Karpas-422 (cell line): ENCODE results near the gene RALY. TPM values are rescaled to one million over a fixed set of nuclear protein-coding genes. Genes with fewer than 3 reads are reported as not detected.
A peak's percentile ranks its signal among the peaks of the same experiment; 100 is the strongest.

Experiments
- DNase-seq: peaks from one replicate; pipeline ENCODE4 v3.0.0-alpha.2; 2015
- H2AFZ ChIP-seq: fragments of 200-600 bp; sonication (generic); 2 replicates; pipeline ENCODE4 v1.6.1; 2014; ENCODE audit warnings: antibody characterized with exemption, low read length, mixed read lengths
- H3K27ac ChIP-seq: fragments of 200-600 bp; sonication (generic); 2 replicates; pipeline ENCODE4 v1.5.1; 2014; ENCODE audit warnings: mild to moderate bottlenecking, low read length, moderate library complexity
- H3K27me3 ChIP-seq: fragments of 200-600 bp; sonication (generic); 2 replicates; pipeline ENCODE4 v1.6.1; 2014; ENCODE audit warnings: low read length, mixed read lengths
- H3K36me3 ChIP-seq: fragments of 200-600 bp; sonication (generic); 2 replicates; pipeline ENCODE4 v1.6.1; 2014; ENCODE audit warnings: low read length, mixed read lengths; ENCODE audit not compliant: insufficient read depth
- H3K4me1 ChIP-seq: fragments of 200-600 bp; sonication (generic); 2 replicates; pipeline ENCODE4 v1.6.1; 2014; ENCODE audit warnings: mild to moderate bottlenecking, low read length, mixed read lengths
- H3K4me2 ChIP-seq: fragments of 200-600 bp; sonication (generic); 2 replicates; pipeline ENCODE4 v1.6.1; 2014; ENCODE audit warnings: low read length, low read depth, mild to moderate bottlenecking; ENCODE audit not compliant: poor library complexity, severe bottlenecking
- H3K4me3 ChIP-seq: fragments of 200-600 bp; sonication (generic); 2 replicates; pipeline ENCODE4 v1.5.1; 2014; ENCODE audit warnings: mild to moderate bottlenecking, antibody characterized with exemption, low read length, mixed read lengths
- H3K79me2 ChIP-seq: fragments of 200-600 bp; sonication (generic); 2 replicates; pipeline ENCODE4 v1.6.1; 2014; ENCODE audit warnings: mild to moderate bottlenecking, low read length, mixed read lengths
- H3K9ac ChIP-seq: fragments of 200-600 bp; sonication (generic); 2 replicates; pipeline ENCODE4 v1.6.0; 2014; ENCODE audit warnings: low read length
- H3K9me2 ChIP-seq: fragments of 200-600 bp; sonication (generic), shearing (Covaris generic); replicated peaks from 2 replicates; pipeline ENCODE4 v1.6.0; 2014; ENCODE audit warnings: mild to moderate bottlenecking, low read length, moderate library complexity; ENCODE audit not compliant: insufficient read depth
- H3K9me3 ChIP-seq: fragments of 300-700, 200-600 bp; sonication (generic); 2 replicates; pipeline ENCODE4 v1.6.1; 2014; ENCODE audit warnings: low read length, mixed read lengths
- H4K20me1 ChIP-seq: fragments of 200-600 bp; sonication (generic); 2 replicates; pipeline ENCODE4 v1.6.1; 2014; ENCODE audit warnings: mild to moderate bottlenecking, antibody characterized with exemption, low read length, low read depth; ENCODE audit not compliant: insufficient read depth
- total RNA-seq: library from RNA; depleted of rRNA; stranded (reverse); fragments of >200 nt; shearing (Covaris generic); gene quantifications from 2 replicates; pipeline ENCODE4 v1.2.3, GENCODE V29; 2014; ENCODE audit warnings: low replicate concordance

Gene RALY
- total RNA-seq, 1 experiment from 2014 or later = 78.8 TPM

DNA sequence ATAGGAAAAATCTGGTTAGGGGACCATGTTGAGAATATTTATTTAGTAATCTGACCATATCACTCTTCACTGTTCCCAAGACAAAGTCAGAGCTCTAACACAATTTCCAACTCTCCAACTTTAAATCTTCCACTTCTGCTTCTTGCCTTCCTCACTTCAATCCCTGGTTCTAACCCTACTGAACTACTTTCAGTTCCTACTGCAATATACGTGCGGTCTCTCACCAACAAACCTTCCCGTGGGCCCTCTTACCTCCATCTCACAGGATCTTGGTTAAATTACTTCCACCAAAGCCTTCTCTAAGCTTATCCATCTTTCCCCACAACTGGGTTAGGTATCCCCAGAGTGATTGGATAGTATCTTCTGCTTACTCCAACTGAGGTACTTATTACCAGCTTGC is 110.3 kb downstream of the RALY start:
- Histone ChIP-seq H3K9me3 (no peaks in the 10 kb centered on the region), H3K9ac (no peak overlapping the region), H3K4me2 (no peak overlapping the region), H3K79me2 (peaks cover 84% of the 10 kb centered on the region), H3K27ac (no peak overlapping the region), H3K4me1 (peaks cover 16% of the 10 kb centered on the region), H3K36me3 (peaks cover 79% of the 10 kb centered on the region), H2AFZ (no peak overlapping the region), H4K20me1 (peaks cover 57% of the 10 kb centered on the region), H3K27me3 (no peaks in the 10 kb centered on the region), H3K9me2 (no peaks in the 10 kb centered on the region), H3K4me3 (no peak overlapping the region)
- no peak for DNase-seq

DNA sequence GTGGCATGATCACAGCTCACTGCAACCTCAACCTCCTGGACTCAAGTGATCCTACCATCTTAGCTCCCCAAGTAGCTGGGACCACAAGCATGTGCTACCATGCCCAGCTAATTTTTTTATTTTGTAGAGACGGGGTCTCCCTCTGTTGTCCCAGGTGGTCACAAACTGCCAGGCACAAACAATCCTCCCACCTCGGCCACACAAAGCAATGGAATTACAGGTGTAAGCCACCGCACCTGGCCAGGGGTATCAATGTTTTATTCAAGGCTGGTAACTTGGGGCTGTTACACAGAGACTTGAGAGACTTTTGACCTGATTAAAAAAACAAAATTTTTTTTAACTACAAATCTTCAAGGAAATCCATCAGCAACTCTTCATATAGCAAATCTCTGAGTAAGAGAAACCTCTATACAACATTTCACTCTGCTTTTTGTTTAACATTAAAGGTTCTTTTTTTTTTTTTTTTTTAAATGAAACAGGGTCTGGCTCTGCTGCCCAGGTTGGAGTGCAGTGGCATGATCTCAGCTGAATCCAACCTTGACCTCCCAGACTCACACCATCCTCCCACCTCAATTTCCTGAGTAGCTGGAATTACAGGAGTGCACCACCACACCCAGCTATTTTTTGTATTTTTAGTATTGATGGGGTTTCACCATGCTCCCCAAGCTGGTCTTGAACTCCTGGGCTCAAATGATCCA is 112.4 kb downstream of the RALY start:
- Histone ChIP-seq H3K36me3 (peaks cover 85% of the 10 kb centered on the region), H3K9ac (no peak overlapping the region), H3K27ac (no peak overlapping the region), H3K4me3 (no peak overlapping the region), H4K20me1 (peaks cover 71% of the 10 kb centered on the region), H2AFZ (no peak overlapping the region), H3K9me2 (no peaks in the 10 kb centered on the region), H3K4me2 (no peak overlapping the region), H3K79me2 (peaks cover 95% of the 10 kb centered on the region), H3K27me3 (no peaks in the 10 kb centered on the region), H3K9me3 (no peaks in the 10 kb centered on the region), H3K4me1 (peaks cover 34% of the 10 kb centered on the region)
- no peak for DNase-seq

DNA sequence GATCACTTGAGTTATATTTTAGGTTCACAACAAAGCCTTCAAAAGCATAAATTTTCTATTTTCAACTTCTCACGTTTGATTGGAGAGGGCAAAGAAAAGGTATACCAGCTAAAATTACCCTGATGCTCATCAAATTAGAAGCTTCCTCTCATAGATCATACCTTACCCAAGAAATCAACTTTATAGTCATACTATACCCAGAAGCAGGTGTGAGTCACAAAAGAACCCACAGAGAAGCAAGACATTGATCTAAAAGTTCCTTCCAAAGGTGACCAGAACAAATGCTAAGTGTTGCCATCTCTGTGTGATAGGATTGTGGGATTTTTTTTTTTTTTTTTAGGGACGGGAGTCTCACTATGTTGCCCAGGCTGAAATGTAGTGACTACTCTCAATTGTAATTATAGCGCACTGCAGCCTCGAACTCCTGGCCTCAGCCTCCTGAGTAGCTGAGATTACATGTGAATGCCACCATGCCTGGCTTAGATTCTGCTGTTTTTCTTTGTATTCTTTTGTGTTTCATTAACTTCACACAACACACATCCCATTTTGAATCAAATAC is 115.0 kb downstream of the RALY start:
- peaks cover 64% of the 10 kb centered on the region for H3K36me3 ChIP-seq
- H3K4me2 ChIP-seq = peak overlapping the region; percentile 95
- H4K20me1 ChIP-seq = peaks cover 60% of the 10 kb centered on the region
- H3K4me3 ChIP-seq = no peak overlapping the region
- H3K9me3 ChIP-seq = no peaks in the 10 kb centered on the region
- no peak overlapping the region for H3K9ac ChIP-seq
- peaks cover 83% of the 10 kb centered on the region for H3K79me2 ChIP-seq
- no peaks in the 10 kb centered on the region for H3K9me2 ChIP-seq
- no peak overlapping the region for H3K27ac ChIP-seq
- no peak overlapping the region for H2AFZ ChIP-seq
- H3K4me1 ChIP-seq = peaks cover 39% of the 10 kb centered on the region
- H3K27me3 ChIP-seq = no peaks in the 10 kb centered on the region
- DNase-seq = no peak

DNA sequence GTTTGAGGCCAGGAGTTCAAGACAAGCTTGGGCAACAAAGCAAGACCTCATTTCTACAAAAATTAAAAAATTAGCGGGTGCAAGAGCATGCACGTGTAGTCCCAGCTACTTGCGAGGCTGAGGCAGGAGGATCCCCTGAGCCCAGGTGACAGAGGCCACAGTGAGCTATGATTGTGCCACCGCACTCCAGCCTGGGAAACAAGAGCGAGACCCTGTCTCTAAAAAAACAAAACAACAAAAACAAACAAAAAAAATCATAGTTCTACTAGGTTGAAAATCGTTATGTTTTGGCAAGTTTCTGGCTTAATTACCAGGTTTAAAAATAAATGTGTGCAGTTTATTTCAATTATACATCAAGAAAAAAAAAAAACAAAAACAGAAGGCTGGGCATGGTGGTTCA is 115.7 kb downstream of the RALY start:
- peak overlapping the region; percentile 95 for H3K4me2 ChIP-seq
- no peak overlapping the region for H3K9ac ChIP-seq
- H3K27me3 ChIP-seq = no peaks in the 10 kb centered on the region
- H3K4me3 ChIP-seq = no peak overlapping the region
- peaks cover 76% of the 10 kb centered on the region for H3K79me2 ChIP-seq
- H4K20me1 ChIP-seq = peaks cover 55% of the 10 kb centered on the region
- no peak overlapping the region for H2AFZ ChIP-seq
- peaks cover 57% of the 10 kb centered on the region for H3K36me3 ChIP-seq
- no peak for DNase-seq
- H3K27ac ChIP-seq = no peak overlapping the region
- no peaks in the 10 kb centered on the region for H3K9me3 ChIP-seq
- peaks cover 39% of the 10 kb centered on the region for H3K4me1 ChIP-seq
- H3K9me2 ChIP-seq = no peaks in the 10 kb centered on the region

DNA sequence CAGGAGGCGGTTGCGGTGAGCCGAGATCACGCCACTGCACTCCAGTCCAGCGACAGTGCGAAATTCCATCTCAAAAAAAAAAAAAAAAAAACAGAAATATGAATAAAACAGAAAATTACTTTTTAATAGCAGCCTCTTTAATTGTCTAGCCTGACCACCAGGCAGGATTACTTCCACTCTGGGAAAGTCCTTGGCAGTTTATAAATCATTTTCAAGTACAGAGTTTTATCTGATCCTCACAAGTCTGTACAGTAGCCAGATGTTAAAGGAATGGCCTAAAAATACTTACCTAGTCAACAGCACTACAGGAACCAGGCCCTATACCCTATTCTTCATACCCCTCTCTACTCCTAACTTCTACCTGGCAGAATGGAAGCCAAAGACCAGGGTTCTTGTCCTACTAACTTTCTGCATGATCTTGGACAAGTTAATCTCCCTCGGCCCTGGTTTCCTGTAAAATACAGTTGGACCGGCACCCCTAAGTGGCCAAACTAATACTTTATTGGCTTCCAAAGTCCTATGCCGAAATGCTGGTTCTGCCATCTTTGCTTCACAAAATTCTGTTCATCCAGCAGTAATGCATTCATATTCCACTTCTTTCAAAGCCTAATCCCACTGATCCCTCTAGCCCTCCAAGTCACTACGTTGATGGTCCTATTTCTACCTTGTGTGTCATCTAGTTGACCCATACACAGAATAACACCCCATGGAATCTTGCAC is 116.5 kb downstream of the RALY start:
- Histone ChIP-seq H3K4me1 (peaks cover 39% of the 10 kb centered on the region), H3K4me2 (peak overlapping the region; percentile 95), H3K27ac (peak overlapping the region; percentile 84; the same call in 1 of the 2 replicates), H3K27me3 (no peaks in the 10 kb centered on the region), H3K4me3 (peak overlapping the region; percentile 88), H2AFZ (no peak overlapping the region), H3K9ac (peak overlapping the region; percentile 94), H3K9me2 (no peaks in the 10 kb centered on the region), H3K9me3 (no peaks in the 10 kb centered on the region), H3K36me3 (peaks cover 49% of the 10 kb centered on the region), H4K20me1 (peaks cover 50% of the 10 kb centered on the region), H3K79me2 (peaks cover 69% of the 10 kb centered on the region)
- no peak for DNase-seq

DNA sequence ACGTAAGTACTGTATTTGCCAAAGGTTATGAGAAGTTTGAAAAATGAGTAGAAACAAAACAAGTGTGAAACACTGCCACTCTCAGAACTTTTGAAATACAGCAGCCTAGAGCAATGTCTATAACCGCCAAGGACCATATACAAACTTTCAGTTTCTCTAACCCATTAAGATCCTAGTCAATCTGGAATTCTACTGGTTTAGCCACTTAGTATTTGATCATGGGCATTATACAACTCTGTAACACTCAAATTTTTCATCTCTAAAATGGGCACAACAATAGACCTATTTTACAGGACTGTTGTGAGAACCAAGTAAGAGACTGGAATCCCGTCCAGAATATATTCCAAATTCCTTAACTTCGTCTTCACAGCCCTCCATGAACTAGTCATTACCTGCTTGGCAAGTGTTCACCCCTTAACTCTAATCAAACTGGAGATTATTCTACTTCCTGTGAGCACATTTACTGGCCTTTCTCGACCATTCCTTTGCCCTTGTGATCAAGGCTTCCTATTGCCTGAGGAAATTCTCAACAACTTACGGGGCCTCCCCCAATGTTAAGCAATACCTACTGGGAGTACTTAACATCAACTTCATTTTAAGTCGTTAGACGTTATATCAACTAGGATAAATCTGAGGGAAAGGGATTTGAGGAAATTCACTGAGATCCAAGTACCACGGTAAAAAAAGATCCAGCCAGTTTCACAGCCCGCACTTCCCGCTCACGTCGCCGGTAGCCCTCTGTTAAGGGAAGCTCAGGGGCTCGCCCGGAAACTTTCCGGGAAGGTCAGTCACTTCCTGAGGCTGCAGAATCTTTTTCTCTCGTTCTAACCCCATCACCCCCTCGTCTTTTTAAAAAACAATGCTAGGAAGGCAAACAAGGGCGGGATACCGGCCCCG is 117.3 kb downstream of the RALY start:
- Histone ChIP-seq H3K4me3 (peak overlapping the region; percentile 88), H3K9ac (peak overlapping the region; percentile 94), H3K4me2 (peak overlapping the region; percentile 95), H4K20me1 (peaks cover 45% of the 10 kb centered on the region), H3K79me2 (peaks cover 61% of the 10 kb centered on the region), H3K4me1 (peaks cover 39% of the 10 kb centered on the region), H3K9me2 (no peaks in the 10 kb centered on the region), H2AFZ (no peak overlapping the region), H3K36me3 (peaks cover 41% of the 10 kb centered on the region), H3K9me3 (no peaks in the 10 kb centered on the region), H3K27me3 (no peaks in the 10 kb centered on the region), H3K27ac (peak overlapping the region; percentile 84)
- peak; percentile 58 for DNase-seq

DNA sequence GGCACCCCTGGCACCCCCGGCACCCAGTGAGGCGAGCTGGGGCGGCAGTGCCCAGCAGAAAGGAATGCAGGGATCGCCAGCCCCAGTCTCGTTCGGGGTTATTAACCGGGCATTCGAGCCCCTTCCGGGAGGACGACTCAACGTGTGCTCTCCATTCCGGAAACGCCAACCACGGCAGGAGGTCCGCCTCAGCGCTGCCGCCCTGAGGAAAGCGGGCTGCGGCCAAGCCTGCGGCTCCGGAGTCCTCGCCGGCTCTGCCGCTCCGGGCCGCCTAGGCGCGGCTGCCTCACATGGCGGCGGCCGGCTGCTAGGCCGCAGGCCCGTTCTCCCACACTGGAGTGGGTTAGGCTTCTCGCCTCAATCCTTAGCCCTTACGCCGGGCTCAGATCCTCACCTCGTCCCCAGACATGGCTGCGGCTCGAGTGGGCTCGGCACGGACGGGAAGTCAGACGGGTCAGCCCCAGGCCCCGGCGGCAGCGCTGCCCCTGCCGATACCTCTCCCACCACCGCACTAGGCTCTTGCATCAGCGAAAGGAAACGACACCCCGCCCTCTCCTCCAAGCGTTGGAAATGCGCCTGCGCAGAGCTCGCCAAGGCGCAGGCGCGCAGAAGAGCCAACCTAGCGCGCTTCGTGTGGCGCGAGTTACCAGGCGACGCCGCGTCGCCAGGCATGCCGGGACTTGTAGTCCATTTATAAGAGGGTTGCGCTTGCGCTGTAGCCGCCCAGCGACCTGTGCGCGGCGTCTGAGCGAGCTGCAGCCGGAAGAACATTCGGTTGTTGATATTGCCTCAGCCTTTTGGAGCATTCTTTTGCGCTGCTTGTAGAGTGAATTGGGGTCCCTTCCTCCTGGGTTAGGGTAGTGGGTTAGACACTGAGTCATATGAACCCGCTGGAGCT is 118.2 kb downstream of the RALY start, which contains the start of gene EIF2S2:
TSS of gene EIF2S2 (minus strand) at position 542 of the 898 bp plus-strand sequence. CDS start at position 409, 133 bp downstream.
- H3K27ac ChIP-seq = peak within 1 kb of the TSS; percentile 84
- peak within 1 kb of the TSS; percentile 94 for H3K9ac ChIP-seq
- H3K27me3 ChIP-seq = no peaks in the 10 kb centered on the region
- H2AFZ ChIP-seq = peak within 1 kb of the TSS; percentile 97
- H3K4me2 ChIP-seq = peak within 1 kb of the TSS; percentile 97
- peaks cover 35% of the 10 kb centered on the region; the same call in 1 of the 2 replicates for H3K36me3 ChIP-seq
- H3K4me1 ChIP-seq = peaks cover 39% of the 10 kb centered on the region
- peak; percentile 99 for DNase-seq
- peaks cover 36% of the 10 kb centered on the region for H4K20me1 ChIP-seq
- H3K9me3 ChIP-seq = no peaks in the 10 kb centered on the region
- H3K9me2 ChIP-seq = no peaks in the 10 kb centered on the region
- peaks cover 51% of the 10 kb centered on the region for H3K79me2 ChIP-seq
- H3K4me3 ChIP-seq = peak within 1 kb of the TSS; percentile 88
